Measurements from ENCODE around the gene PTPRD.
"Not testable (repeated sequence)": the region's sequence is repeated elsewhere in the genome, so short reads cannot be mapped to it uniquely, and the experiment has no call there.

The PTPRD gene

DNA sequence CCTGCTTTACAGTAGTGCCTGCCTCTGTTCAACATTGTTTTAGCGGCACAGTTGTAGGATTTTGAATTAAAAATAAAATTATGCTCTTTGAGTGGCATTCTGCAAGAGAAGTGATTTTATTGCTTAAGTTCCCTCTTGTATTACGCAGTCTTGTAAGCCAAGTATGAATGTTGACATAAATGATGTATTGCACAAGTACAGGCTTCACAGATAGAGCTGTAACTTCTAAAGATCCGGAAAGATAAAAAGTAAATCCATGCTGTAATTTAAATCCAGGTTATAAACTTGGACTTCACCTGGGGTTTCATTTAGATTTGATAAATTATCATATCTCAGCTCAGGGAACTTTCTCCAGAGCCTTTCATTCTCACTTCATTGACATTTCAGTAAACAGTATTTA, 1114.7 kb downstream of the PTPRD start:
- no peak for DNase-seq (ENCODE audit: low spot score)

DNA sequence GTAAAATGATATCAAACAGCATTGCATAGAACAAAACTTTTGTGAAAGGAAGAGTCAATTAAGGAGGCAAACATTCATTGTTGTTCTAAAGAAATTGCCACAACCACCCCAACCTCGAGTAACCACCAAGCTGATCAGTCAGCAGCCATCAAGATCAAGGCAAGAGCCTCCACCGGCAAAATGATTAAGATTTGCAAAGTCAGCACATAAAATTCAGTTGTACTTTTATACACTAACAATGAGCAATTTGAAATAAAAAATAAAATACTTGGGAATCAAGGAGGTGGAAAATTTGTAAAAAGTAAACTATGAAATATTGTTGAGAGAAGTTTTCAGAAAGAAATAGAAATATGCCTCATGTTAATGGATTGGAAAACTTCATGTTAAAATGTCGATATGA, 1118.5 kb downstream of the PTPRD start:
- DNase-seq (ENCODE audit: low spot score), result no peak

- DNase-seq (ENCODE audit: low spot score), result no peak
Measured at GRCh38 chr9:9492506-9492905, 1120.3 kb downstream of the PTPRD start.

GRCh38 chr9:9489183-9489582, 1123.6 kb downstream of the PTPRD start:
- no peak for DNase-seq (ENCODE audit: low spot score)

GRCh38 chr9:9483175-9483574, 1129.6 kb downstream of the PTPRD start:
- DNase-seq (ENCODE audit: low spot score), result no peak

DNA sequence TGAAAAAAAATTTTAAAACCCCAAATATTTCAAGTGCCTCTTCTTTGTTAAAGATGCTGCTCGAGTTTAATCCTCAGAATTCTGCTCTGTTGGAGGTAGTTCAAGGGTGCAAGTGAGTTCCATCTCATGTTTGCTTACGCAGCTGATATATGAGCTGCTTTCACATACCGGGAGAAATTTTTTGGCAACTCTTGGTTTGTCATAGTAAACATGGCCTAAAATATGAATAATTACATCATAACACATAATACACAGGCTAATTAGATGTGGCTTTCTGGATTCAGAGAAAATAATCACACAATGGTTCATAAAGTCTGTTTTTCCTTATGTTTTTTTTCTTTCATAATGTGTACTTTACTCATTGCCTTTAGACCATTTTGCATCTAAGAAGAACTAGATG, 1134.1 kb downstream of the PTPRD start:
- no peak for DNase-seq (ENCODE audit: low spot score)

DNA sequence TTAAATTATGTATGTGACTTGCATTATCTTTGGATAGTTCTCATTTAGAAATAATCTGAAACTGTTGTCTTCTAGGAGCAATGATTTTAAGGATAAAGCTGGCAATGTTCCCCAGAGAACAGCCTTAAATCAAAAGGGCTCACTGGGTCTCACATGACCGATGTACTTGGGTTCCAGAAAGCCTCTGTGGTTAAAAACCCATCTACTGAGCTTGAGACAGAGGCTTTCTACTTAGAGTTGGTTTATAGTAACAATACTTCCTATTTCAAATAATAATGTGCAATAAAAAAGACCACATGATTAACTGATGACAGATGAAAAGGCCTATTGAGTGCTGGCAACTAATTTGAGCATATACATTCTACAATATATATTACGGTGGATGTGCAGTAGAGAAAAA, 1143.5 kb downstream of the PTPRD start:
- DNase-seq (ENCODE audit: low spot score), result no peak

GRCh38 chr9:9441874-9442273, 1170.9 kb downstream of the PTPRD start:
- not testable (repeated sequence) for DNase-seq (ENCODE audit: low spot score)

- no peak for DNase-seq (ENCODE audit: low spot score)
Measured at GRCh38 chr9:9437641-9438040, 1175.2 kb downstream of the PTPRD start.

DNA sequence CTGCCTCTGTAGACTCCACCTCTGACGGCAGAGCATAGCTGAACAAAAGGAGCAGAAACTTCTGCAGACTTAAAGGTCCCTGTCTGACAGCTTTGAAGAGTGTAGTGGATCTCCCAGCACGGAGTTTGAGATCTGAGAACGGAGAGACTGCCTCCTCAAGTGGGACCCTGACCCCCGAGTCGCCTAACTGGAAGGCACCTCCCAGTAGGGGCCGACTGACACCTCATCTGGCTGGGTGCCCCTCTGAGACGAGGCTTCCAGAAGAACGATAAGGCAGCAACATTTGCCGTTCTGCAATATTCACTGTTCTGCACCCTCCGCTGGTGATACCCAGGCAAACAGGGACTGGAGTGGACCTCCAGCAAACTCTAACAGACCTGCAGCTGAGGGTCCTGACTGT, 1186.3 kb downstream of the PTPRD start:
- DNase-seq (ENCODE audit: low spot score), result not testable (repeated sequence)

GRCh38 chr9:9412241-9412640, 1200.6 kb downstream of the PTPRD start:
- DNase-seq (ENCODE audit: low spot score), result no peak

DNA sequence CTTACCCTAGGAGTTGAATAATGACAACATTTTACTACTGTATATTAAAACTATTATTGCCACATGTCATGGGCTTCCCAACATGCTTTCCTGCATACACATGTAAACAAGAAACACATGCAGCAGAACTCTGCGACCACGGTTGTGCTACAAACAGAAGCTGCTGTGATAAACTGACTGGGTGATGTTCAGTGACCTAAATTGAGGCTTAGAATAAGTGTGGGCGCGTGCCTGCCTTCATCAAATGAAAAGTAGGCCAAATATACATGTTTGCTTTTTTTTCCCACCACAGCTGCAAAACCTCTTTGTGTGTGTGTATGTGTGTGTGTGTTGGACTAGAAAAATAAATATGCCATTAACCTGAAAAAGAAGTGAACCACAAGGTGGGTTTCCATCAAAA, 1202.1 kb downstream of the PTPRD start:
- DNase-seq (ENCODE audit: low spot score), result no peak

DNA sequence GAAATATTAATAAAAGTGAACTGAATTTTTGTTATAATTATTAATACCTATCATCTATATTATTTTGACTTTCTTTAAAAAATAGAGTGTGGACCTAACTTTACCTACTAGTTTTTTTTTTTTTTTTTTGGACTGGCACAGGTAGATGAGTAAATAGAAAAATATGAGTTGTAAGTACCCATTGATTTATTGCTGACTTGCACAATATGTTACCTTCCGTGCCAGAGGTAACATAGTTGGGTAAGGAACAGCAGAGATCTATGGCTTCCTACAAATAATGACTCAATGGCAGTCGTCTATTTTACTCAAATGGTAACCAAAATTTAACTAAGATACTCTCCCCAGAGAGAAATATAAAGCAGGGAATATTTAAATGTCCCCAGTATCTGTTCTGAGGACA, 1212.8 kb downstream of the PTPRD start:
- no peak for DNase-seq (ENCODE audit: low spot score)

DNA sequence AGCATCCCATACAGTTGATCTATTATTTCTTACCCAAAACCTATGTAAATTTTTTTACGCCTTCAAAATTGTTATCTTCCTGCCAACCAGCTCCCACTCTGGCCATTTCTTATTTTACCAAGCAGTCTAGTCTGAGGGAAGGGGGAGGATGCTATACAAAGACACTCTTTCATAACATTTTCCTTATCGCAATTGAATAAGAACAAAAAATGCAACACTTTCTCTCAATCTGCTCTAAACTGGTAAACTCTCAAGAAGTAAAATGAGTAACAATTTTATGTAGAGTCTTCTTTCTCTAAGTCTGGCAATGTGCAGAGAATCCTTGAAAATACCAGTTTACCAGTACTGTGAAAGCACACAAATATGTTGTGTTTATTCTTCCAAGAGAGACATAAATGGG, 1216.3 kb downstream of the PTPRD start:
- no peak for DNase-seq (ENCODE audit: low spot score)

- DNase-seq (ENCODE audit: low spot score), result no peak
Measured at GRCh38 chr9:9395539-9395938, 1217.3 kb downstream of the PTPRD start.

- DNase-seq (ENCODE audit: low spot score), result no peak
Measured at GRCh38 chr9:9392755-9393154, 1220.0 kb downstream of the PTPRD start.

DNA sequence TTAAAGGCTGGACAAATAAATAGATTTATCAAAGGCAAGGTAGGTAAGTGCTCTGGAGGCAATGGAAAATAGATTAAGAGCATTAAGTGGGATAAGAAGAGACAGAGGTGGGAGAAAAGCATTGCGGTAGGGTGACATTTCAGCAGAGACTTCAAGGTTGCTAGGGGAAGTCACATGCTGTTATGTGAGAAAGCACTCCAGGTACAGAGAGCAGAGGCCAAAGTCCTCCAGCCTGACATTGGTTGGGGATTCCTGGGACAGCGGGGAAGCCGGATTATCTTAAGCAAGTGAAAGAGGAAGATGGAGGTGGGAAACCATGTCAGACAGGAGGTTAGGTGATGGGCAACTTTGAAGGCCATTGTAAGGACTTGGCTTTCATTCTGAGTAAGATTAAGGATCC, 1222.9 kb downstream of the PTPRD start:
- no peak for DNase-seq (ENCODE audit: low spot score)

DNA sequence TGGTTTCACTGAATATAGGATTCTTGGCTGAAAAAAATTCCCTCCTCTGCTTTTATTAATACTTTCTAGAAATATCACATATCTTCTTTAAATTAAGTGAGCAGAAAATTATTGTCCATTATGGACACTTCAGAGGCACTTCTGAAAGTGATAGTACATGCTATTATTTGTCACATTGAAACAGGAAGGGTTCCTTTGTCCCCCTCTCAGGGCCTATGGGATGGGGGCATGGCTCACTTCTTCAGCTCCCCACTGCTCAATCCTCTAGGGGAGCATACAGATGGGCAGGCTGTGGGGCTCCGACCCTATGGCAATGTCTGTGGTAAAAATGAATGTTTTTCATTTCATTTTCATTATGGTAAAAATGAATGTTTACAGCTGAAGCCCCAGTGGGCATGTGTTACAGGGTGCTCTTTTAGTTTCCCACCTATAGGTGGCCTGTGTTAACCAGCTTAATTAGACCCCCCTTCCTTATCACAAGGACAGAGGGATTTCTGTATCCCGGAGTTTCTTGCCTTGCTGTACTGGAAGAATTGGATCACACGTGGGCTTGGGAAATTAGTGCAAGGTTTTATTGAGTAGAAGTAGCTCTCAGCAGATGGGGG, 1225.2 kb downstream of the PTPRD start:
- no peak for DNase-seq (ENCODE audit: low spot score)

- DNase-seq (ENCODE audit: low spot score), result no peak
Measured at GRCh38 chr9:9362332-9362731, 1250.5 kb downstream of the PTPRD start.

GRCh38 chr9:9352877-9353481, 1259.8 kb downstream of the PTPRD start:
- DNase-seq (ENCODE audit: low spot score), result no peak

DNA sequence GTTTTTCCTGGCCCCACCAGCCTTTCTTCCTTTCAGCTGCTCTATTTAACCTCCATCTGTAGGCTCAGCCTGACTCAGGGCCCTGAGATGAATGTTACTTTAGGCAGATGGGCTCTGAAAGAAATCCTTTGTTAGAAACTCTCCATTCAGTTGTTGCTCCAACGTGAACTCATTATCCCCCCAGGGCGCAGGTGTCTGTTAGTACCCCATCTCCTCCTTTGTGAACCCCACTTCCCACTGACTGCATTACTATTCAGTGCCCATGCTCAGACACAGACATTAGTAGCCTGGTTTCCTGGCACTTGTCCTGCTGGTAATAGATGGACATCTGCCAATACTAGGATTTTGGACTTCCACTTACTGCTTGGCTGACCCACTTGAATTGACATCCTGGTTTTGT, 1271.6 kb downstream of the PTPRD start:
- no peak for DNase-seq (ENCODE audit: low spot score)

DNA sequence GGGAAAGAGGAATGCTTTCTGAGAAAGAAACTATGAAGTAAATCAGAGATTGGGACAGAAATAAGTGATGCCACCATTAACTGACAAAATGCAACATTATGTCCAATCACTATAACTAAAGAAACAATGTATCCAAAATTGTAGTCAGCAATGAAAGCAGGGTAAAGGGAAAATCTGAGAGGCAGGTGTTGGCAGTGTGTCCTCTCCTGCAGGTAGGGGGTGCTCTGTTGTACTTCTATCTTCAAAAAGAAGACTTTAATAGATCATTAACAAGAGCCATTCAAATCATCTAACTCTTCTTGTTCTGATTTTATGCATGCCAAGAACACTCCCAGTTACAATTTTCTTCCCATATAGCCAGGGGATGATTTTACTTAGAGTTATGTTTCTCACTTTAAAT, 1275.7 kb downstream of the PTPRD start:
- no peak for DNase-seq (ENCODE audit: low spot score)

DNA sequence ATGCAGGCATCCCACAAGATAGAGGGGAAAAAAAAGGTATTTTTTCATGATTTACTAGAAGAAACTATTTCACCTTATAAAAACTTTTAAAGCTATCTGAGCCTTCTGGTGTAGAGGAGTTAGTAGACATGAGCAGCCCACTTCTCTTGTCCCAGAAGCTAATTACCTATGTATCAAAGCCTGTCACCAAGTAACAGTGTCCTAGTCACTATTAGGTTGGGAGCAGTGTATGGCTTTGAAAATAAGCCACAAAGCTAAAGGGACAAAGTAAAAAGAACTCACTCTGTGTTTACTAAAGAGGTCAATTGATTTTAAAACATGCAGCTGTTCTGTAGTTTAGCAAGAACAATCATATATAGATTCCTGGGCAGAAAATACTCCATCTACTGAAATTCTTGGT, 1286.1 kb downstream of the PTPRD start:
- DNase-seq (ENCODE audit: low spot score), result no peak

DNA sequence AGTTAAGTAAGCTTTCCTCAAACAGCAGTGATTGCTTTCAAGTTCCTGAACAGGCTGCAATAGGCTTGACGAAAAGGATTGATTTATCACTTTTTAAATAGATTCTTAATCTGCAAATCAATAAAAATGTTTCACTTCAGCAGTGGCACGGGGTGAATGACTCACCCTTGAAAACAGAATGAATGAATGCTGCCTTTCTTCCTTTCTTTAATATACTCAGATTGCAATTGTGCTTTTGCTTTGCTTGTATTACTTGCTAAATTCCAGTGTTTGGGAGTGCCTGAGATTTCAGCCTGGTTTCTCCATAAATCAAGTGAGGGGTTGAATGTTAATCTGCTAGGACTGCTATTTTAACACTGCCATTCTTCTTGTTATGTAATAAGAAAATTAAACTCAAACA, 1293.8 kb downstream of the PTPRD start:
- no peak for DNase-seq (ENCODE audit: low spot score)

All from HuH-7 (cell line).